GM18511 (cell line): ENCODE results near the gene POLE.

Experiments
- ATAC-seq: cut with Tn5 transposase; IDR thresholded peaks from one replicate; pipeline ENCODE4 v1.9.1; 2021; ENCODE audit warnings: mild to moderate bottlenecking, moderate library complexity; ENCODE audit not compliant: unreplicated experiment

The POLE gene

GRCh38 chr12:132634411-132634990, 52.6 kb downstream of the POLE start:
- no peak for ATAC-seq

GRCh38 chr12:132633901-132634300, 53.2 kb downstream of the POLE start:
- no peak for ATAC-seq

DNA sequence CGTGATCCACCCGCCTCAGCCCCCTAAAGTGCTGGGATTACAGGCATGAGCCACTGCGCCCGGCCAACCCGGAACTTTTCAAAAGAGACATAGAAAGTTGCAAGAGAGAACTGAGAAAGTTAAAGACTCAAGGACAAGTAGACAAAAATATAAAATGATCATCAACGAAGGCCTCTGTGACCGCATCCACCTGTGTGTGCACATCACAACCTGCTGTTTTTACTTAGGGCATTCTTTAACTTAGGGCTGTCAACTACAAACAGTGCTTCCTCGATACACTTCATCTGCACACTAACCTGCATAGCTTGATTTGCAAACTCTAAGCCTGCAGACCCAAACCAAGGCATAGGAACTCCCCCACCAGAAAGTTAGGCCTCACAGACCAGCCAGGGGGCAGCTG, 53.7 kb downstream of the POLE start:
- peak; percentile 52 for ATAC-seq

GRCh38 chr12:132632521-132633228, 54.5 kb downstream of the POLE start:
- peak; percentile 71 for ATAC-seq

DNA sequence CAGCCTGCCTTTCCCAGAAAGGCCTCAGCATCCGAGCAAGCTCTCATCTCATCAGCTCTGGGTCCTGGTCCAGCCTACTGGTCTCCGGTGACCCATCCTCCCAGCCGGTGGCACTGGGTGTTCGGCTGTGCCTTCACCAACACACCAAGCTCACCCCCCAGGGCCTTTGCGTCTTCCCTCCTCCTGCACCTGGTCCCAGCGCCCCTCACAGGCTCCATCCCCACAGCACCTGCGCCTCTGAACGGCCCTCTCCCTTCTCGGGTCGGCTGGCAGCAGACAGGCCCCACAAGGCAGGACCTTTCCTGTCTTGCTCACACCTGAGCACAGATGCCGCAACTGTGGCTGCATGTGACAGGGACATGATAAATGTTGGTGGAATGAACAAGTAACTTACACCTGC, 55.5 kb downstream of the POLE start:
- ATAC-seq, result no peak

DNA sequence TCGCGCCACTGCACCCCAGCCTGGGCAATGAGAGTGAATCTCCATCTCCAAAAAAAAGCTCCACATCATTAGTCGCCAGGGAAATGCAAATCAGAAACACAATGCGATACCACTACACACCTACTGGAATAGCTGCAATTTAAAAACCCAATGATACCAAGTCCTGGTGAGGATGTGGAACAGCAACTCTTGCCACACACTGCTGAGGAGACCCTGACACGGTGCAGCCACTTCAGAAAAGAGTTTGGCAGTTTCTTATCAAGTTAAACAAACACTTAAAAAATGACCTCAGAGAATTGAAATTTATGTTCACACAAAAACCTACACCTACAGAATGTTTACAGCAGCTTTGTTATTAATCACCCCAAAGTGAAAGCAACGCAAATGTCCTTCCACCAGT, 56.5 kb downstream of the POLE start:
- no peak for ATAC-seq

- ATAC-seq, result no peak
Measured at GRCh38 chr12:132629330-132629729, 57.8 kb downstream of the POLE start.

GRCh38 chr12:132625731-132626430, 61.3 kb downstream of the POLE start:
- no peak for ATAC-seq

- no peak for ATAC-seq
Measured at GRCh38 chr12:132624910-132625630, 62.1 kb downstream of the POLE start.

- ATAC-seq, result no peak
Measured at GRCh38 chr12:132624186-132624855, 62.8 kb downstream of the POLE start.

- no peak for ATAC-seq
Measured at GRCh38 chr12:132623072-132623869, 63.9 kb downstream of the POLE start.

DNA sequence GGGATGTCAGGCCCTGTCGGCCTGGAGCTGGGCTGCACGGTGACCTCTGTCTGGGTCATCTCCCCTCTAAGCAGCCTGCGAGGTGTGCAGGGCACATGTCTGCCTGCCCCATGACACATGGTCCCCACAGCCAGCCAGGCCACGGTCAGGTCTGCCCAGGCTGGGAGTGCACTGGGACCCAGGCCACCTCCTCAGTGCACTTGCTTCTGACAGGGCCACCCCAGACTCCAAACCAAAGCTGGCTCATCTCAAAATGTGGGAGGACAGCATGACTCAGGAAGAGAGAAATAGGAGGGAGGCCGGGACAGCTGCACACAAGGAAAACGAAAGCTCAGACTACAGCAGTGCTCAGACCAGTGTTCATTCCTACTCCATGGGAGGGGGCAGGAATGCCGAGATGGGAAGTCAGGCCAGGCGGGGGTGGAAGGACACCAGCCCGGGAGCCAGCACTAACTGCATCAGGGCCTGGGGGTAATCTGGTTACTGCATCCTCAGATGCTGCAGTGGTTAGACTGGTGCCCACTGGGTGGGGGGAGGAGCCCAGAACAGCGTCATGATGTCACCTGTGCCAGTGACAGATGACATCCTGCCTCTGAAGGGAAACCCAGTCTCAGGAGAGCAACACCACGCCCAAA, 64.6 kb downstream of the POLE start:
- ATAC-seq, result no peak

GRCh38 chr12:132621657-132622435, 65.3 kb downstream of the POLE start:
- ATAC-seq, result no peak

DNA sequence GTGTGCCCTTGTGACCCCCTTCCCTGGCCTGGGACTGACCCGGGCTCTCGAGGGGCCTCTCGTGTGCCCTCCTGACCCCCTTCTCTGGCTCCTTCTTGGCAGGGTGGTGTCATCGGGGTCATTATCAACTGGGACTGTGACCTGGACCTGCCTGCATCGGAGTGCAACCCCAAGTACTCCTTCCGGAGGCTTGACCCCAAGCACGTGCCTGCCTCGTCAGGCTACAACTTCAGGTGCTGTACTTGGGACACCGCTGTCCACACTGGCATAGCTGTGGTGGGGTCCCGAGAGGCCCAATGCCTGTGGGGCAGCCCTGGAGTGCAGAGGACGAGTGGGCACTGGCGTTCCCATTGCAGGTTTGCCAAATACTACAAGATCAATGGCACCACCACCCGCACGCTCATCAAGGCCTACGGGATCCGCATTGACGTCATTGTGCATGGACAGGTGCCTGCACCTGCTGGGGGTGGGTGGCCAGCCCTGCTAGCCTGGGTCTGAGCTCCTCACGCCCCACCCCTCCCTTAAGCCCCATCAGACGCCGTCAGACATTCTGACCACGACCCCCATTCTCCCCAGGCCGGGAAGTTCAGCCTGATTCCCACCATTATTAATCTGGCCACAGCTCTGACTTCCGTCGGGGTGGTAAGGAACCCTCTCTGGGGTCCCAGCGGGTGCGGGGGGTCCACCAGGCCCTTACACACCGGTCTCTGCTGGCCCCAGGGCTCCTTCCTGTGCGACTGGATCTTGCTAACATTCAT, 66.1 kb downstream of the POLE start:
- no peak for ATAC-seq

DNA sequence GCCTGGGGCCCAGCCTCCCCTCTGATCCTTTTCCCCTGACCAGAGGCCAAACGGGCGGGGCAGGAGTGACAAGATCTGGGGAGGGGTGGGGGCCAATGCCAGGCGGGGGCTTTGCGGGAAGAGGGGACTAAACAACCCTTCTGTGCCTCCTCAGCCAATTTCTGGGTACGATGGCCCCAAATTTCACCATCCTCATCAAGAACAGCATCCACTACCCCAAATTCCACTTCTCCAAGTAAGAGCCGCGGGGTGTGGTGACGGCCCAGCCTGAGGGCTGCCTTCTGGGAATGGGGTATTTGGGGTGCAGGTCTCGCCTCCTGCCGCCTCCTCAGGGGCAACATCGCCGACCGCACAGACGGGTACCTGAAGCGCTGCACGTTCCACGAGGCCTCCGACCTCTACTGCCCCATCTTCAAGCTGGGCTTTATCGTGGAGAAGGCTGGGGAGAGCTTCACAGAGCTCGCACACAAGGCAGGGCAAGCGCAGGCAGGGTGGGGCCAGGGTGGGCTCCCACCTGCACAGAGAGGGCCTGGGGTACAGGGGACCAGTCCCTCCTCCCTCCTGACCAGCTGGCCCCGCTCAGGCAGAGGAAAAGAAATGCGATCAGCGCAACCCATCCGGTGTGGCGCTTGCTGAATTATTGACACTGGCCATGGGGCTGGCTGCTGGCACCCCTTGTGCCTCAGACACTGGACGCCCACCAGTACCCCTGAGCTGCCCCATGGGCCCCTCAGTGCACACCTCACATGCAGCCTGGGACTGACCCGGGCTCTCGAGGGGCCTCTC, 66.8 kb downstream of the POLE start:
- ATAC-seq, result no peak

DNA sequence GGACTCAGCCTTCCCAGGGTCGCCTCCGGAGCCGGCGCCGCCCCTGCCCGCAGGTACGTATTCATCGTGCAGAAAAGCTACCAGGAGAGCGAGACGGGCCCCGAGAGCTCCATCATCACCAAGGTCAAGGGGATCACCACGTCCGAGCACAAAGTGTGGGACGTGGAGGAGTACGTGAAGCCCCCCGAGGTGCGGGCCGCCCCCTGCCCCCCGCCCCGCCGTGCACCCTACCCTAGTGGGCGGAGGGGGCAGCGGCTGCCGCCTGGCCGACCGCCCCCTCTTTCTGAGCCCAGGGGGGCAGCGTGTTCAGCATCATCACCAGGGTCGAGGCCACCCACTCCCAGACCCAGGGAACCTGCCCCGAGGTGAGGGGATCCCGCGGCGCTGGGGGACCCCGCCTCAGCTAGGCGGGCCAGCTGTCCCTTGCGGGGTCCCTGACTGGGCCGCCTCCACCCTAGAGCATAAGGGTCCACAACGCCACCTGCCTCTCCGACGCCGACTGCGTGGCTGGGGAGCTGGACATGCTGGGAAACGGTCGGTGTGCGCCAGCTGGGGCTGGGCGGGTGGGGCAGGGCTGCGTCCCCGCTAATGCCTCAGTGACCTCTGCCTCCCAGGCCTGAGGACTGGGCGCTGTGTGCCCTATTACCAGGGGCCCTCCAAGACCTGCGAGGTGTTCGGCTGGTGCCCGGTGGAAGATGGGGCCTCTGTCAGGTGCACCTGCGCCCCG, 67.6 kb downstream of the POLE start:
- ATAC-seq, result no peak

DNA sequence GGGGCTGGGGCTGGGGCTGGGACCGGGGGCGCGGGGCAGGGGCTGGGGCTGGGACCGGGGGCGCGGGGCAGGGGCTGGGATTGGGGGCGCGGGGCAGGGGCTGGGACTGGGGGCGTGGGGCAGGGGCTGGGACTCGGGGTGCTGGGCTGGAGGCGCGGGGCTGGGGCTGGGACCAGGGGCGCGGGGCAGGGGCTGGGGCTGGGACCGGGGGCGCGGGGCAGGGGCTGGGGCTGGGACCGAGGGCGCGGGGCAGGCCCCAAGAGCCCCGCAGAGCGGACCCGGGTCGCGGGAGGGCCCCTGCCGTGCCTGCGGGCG, 68.1 kb downstream of the POLE start:
- ATAC-seq, result no peak
